T-helper 2 cell treated with Interferon-gamma antibody and Interleukin-4, amounts not matched to agents 100 ng/mL and 5 ng/mL, for 36 hours (primary cell): ENCODE data around the gene NFKBIL1. TPM values are rescaled to one million over a fixed set of nuclear protein-coding genes. Genes with fewer than 3 reads are reported as not detected.

Source experiments
- total RNA-seq: library from RNA; stranded (reverse); gene quantifications from 2 replicates; pipeline ENCODE4 v1.2.3, GENCODE V29; 2022

Gene NFKBIL1
- total RNA-seq, 1 donor from 2014 or later: 16.3 TPM

Other genes with a start within 250 kb of the NFKBIL1 start
- gene HLA-B, start 190.4 kb upstream of the NFKBIL1 start, total RNA-seq: 4,049 and 4,078 TPM in 2 replicates
- 9.3 and 11.8 TPM in 2 replicates for gene MICA, start 144.0 kb upstream of the NFKBIL1 start, total RNA-seq
- gene MICB, start 49.5 kb upstream of the NFKBIL1 start, total RNA-seq: 51.2 and 54.9 TPM in 2 replicates
- gene MCCD1, start 18.6 kb upstream of the NFKBIL1 start, total RNA-seq: not detected in 2 replicates
- gene DDX39B, start 5.6 kb upstream of the NFKBIL1 start, total RNA-seq: 431 and 439 TPM in 2 replicates
- 1.3 and 1.7 TPM in 2 replicates for gene ATP6V1G2, start 1.0 kb upstream of the NFKBIL1 start, total RNA-seq
- gene LTA, start 24.7 kb downstream of the NFKBIL1 start, total RNA-seq: 29.4 and 30.0 TPM in 2 replicates
- 45.3 and 45.8 TPM in 2 replicates for gene TNF, start 28.0 kb downstream of the NFKBIL1 start, total RNA-seq
- gene LTB, start 34.8 kb downstream of the NFKBIL1 start, total RNA-seq: 767 and 782 TPM in 2 replicates
- 29.8 and 33.1 TPM in 2 replicates for gene LST1, start 38.7 kb downstream of the NFKBIL1 start, total RNA-seq
- gene NCR3, start 45.4 kb downstream of the NFKBIL1 start, total RNA-seq: 72.4 and 75.5 TPM in 2 replicates
- gene AIF1, start 67.6 kb downstream of the NFKBIL1 start, total RNA-seq: 67.9 and 70.2 TPM in 2 replicates
- gene PRRC2A, start 73.1 kb downstream of the NFKBIL1 start, total RNA-seq: 236 and 240 TPM in 2 replicates
- gene BAG6, start 105.1 kb downstream of the NFKBIL1 start, total RNA-seq: 266 and 270 TPM in 2 replicates
- gene APOM, start 108.3 kb downstream of the NFKBIL1 start, total RNA-seq: 3.0 TPM in 2 replicates
- 20.8 and 21.6 TPM in 2 replicates for gene C6orf47, start 113.2 kb downstream of the NFKBIL1 start, total RNA-seq
- gene GPANK1, start 117.4 kb downstream of the NFKBIL1 start, total RNA-seq: 29.2 and 31.4 TPM in 2 replicates
- 220 and 229 TPM in 2 replicates for gene CSNK2B, start 118.5 kb downstream of the NFKBIL1 start, total RNA-seq
- gene LY6G5B, start 122.4 kb downstream of the NFKBIL1 start, total RNA-seq: 27.9 and 32.1 TPM in 2 replicates
- 4.2 and 5.4 TPM in 2 replicates for gene LY6G5C, start 133.5 kb downstream of the NFKBIL1 start, total RNA-seq
- 53.8 and 54.9 TPM in 2 replicates for gene ABHD16A, start 155.7 kb downstream of the NFKBIL1 start, total RNA-seq
- 0.34 TPM in 1 of 2 replicates, not detected in the other for gene LY6G6F, start 159.3 kb downstream of the NFKBIL1 start, total RNA-seq
- gene LY6G6D, start 167.7 kb downstream of the NFKBIL1 start, total RNA-seq: not detected in 2 replicates
- gene LY6G6C, start 174.1 kb downstream of the NFKBIL1 start, total RNA-seq: 0.25 TPM in 1 of 2 replicates, not detected in the other
- gene MPIG6B, start 175.8 kb downstream of the NFKBIL1 start, total RNA-seq: not detected in 2 replicates
- 12.2 and 15.5 TPM in 2 replicates for gene DDAH2, start 181.7 kb downstream of the NFKBIL1 start, total RNA-seq
- gene CLIC1, start 188.9 kb downstream of the NFKBIL1 start, total RNA-seq: 590 and 596 TPM in 2 replicates
- gene MSH5, start 192.4 kb downstream of the NFKBIL1 start, total RNA-seq: 75.2 and 76.5 TPM in 2 replicates
- 16.6 and 20.2 TPM in 2 replicates for gene SAPCD1, start 215.0 kb downstream of the NFKBIL1 start, total RNA-seq
- gene VWA7, start 229.7 kb downstream of the NFKBIL1 start, total RNA-seq: 4.6 and 4.9 TPM in 2 replicates
- 124 TPM in 2 replicates for gene VARS1, start 248.1 kb downstream of the NFKBIL1 start, total RNA-seq